Neural progenitor cell (in vitro differentiated cells): Measurements from ENCODE around the gene HTT-AS. TPM values are rescaled to one million over a fixed set of nuclear protein-coding genes. Genes with fewer than 3 reads are reported as not detected.
"Not testable (repeated sequence)": the region's sequence is repeated elsewhere in the genome, so short reads cannot be mapped to it uniquely, and the experiment has no call there.

Experiments
- DNase-seq: peaks from one replicate; pipeline ENCODE4 v3.0.0-alpha.2; 2016; ENCODE audit warnings: low spot score
- H2AFZ ChIP-seq: fragments of 200-600 bp; sonication (generic); replicated peaks from 2 replicates; pipeline ENCODE4 v1.6.1; 2016; ENCODE audit warnings: antibody characterized with exemption
- H3F3A ChIP-seq: fragments of 200-600 bp; sonication (generic); 2 replicates; pipeline ENCODE4 v1.6.1; 2016; ENCODE audit warnings: antibody characterized with exemption, low read depth
- H3K27ac ChIP-seq: fragments of 200-600 bp; sonication (generic); 2 replicates; pipeline ENCODE4 v1.5.1; 2016; ENCODE audit warnings: mild to moderate bottlenecking
- H3K27me3 ChIP-seq: fragments of 200-600 bp; sonication (generic); 2 replicates; pipeline ENCODE4 v1.6.1; 2016; ENCODE audit warnings: mild to moderate bottlenecking, moderate library complexity
- H3K36me3 ChIP-seq: fragments of 200-600 bp; sonication (generic); 2 replicates; pipeline ENCODE4 v1.5.1; 2016
- H3K4me1 ChIP-seq: fragments of 200-600 bp; sonication (generic); 2 replicates; pipeline ENCODE4 v1.6.1; 2016; ENCODE audit warnings: mixed run types
- H3K4me2 ChIP-seq: fragments of 200-600 bp; sonication (generic); 2 replicates; pipeline ENCODE4 v1.6.1; 2016
- H3K4me3 ChIP-seq: fragments of 200-600 bp; sonication (generic); 2 replicates; pipeline ENCODE4 v1.5.1; 2016
- H3K79me2 ChIP-seq: fragments of 200-600 bp; sonication (generic); 2 replicates; pipeline ENCODE4 v1.6.1; 2016; ENCODE audit warnings: low read depth
- H3K9ac ChIP-seq: fragments of 200-600 bp; sonication (generic); 2 replicates; pipeline ENCODE4 v1.6.1; 2016
- H3K9me3 ChIP-seq: fragments of 200-600 bp; sonication (generic); 2 replicates; pipeline ENCODE4 v1.5.1; 2016; ENCODE audit warnings: low read depth
- H4K20me1 ChIP-seq: fragments of 200-600 bp; sonication (generic); 2 replicates; pipeline ENCODE4 v1.6.1; 2016; ENCODE audit warnings: low read depth
- H3K27ac Mint-ChIP-seq: 3 replicates; pipeline ENCODE4 v1.8.0; 2021; ENCODE audit warnings: mixed read lengths
- H3K27me3 Mint-ChIP-seq: 2 replicates; pipeline ENCODE4 v1.8.0; 2022; ENCODE audit warnings: low read depth, mild to moderate bottlenecking, inconsistent platforms, moderate library complexity, mixed read lengths; ENCODE audit not compliant: insufficient read depth
- H3K36me3 Mint-ChIP-seq: 3 replicates; pipeline ENCODE4 v1.8.0; 2021; ENCODE audit warnings: mixed read lengths
- H3K4me1 Mint-ChIP-seq: 3 replicates; pipeline ENCODE4 v1.8.0; 2021; ENCODE audit warnings: mixed read lengths
- H3K4me3 Mint-ChIP-seq: 3 replicates; pipeline ENCODE4 v1.8.0; 2021; ENCODE audit warnings: mild to moderate bottlenecking, moderate library complexity, mixed read lengths
- H3K9me3 Mint-ChIP-seq: 3 replicates; pipeline ENCODE4 v1.8.0; 2020; ENCODE audit warnings: mixed read lengths
- EZH2 ChIP-seq: fragments of 200-600 bp; sonication (generic); IDR thresholded peaks from 2 replicates; pipeline ENCODE4 v1.6.1; 2017; ENCODE audit warnings: antibody characterized with exemption, mild to moderate bottlenecking, moderate library complexity
- EZH2phosphoT487 ChIP-seq: fragments of 200-600 bp; sonication (generic); IDR thresholded peaks from 2 replicates; pipeline ENCODE4 v1.6.1; 2017; ENCODE audit warnings: antibody characterized with exemption
- total RNA-seq: library from RNA; depleted of rRNA; stranded (reverse); fragments of >200 nt; gene quantifications from 2 replicates; pipeline ENCODE4 v1.2.3, GENCODE V29; 2015; ENCODE audit warnings: low replicate concordance
- TF ChIP-seq, protein P1 (sequence below): fragments of 200-600 bp; sonication (generic); IDR thresholded peaks from 2 replicates; pipeline ENCODE4 v1.5.1; 2017; ENCODE audit warnings: antibody characterized with exemption, mild to moderate bottlenecking

The HTT-AS gene
- total RNA-seq, 1 donor from 2014 or later = not detected

GRCh38 chr4:3054169-3054759 is 20.1 kb downstream of the HTT-AS start:
- Histone ChIP-seq H3K4me3 (no peak overlapping the region), H3K9ac (no peak overlapping the region), H3K36me3 (no peaks in the 10 kb centered on the region), H2AFZ (no peak overlapping the region), H3F3A (no peaks in the 10 kb centered on the region), H3K27me3 (no peaks in the 10 kb centered on the region), H3K9me3 (peaks cover 11% of the 10 kb centered on the region), H4K20me1 (no peaks in the 10 kb centered on the region), H3K4me2 (no peak overlapping the region), H3K4me1 (no peaks in the 10 kb centered on the region), H3K27ac (no peak overlapping the region), H3K79me2 (no peaks in the 10 kb centered on the region)
- H3K36me3 Mint-ChIP-seq = peaks cover 2% of the 10 kb centered on the region
- peaks cover 9% of the 10 kb centered on the region for H3K27me3 Mint-ChIP-seq
- peaks cover 38% of the 10 kb centered on the region for H3K9me3 Mint-ChIP-seq
- DNase-seq = no peak
- no peaks in the 10 kb centered on the region for H3K4me1 Mint-ChIP-seq
- TF ChIP-seq, protein P1, sequence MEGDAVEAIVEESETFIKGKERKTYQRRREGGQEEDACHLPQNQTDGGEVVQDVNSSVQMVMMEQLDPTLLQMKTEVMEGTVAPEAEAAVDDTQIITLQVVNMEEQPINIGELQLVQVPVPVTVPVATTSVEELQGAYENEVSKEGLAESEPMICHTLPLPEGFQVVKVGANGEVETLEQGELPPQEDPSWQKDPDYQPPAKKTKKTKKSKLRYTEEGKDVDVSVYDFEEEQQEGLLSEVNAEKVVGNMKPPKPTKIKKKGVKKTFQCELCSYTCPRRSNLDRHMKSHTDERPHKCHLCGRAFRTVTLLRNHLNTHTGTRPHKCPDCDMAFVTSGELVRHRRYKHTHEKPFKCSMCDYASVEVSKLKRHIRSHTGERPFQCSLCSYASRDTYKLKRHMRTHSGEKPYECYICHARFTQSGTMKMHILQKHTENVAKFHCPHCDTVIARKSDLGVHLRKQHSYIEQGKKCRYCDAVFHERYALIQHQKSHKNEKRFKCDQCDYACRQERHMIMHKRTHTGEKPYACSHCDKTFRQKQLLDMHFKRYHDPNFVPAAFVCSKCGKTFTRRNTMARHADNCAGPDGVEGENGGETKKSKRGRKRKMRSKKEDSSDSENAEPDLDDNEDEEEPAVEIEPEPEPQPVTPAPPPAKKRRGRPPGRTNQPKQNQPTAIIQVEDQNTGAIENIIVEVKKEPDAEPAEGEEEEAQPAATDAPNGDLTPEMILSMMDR = no peak
- TF ChIP-seq EZH2 = no peak
- TF ChIP-seq EZH2phosphoT487 = no peak
- H3K27ac Mint-ChIP-seq = no peak overlapping the region
- no peak overlapping the region for H3K4me3 Mint-ChIP-seq

GRCh38 chr4:3051141-3051897 is 23.0 kb downstream of the HTT-AS start:
- H3K27ac ChIP-seq, H3F3A ChIP-seq, H3K4me3 ChIP-seq, H3K36me3 ChIP-seq, H3K27me3 ChIP-seq, H3K36me3 Mint-ChIP-seq, H3K4me1 Mint-ChIP-seq, H3K4me2 ChIP-seq, H3K4me1 ChIP-seq, H3K27me3 Mint-ChIP-seq, DNase-seq, H3K9ac ChIP-seq, H3K27ac Mint-ChIP-seq, H4K20me1 ChIP-seq, H3K79me2 ChIP-seq, H2AFZ ChIP-seq, H3K4me3 Mint-ChIP-seq: not testable (repeated sequence)
- H3K9me3 Mint-ChIP-seq = peaks cover 28% of the 10 kb centered on the region
- peaks cover 11% of the 10 kb centered on the region for H3K9me3 ChIP-seq

DNA sequence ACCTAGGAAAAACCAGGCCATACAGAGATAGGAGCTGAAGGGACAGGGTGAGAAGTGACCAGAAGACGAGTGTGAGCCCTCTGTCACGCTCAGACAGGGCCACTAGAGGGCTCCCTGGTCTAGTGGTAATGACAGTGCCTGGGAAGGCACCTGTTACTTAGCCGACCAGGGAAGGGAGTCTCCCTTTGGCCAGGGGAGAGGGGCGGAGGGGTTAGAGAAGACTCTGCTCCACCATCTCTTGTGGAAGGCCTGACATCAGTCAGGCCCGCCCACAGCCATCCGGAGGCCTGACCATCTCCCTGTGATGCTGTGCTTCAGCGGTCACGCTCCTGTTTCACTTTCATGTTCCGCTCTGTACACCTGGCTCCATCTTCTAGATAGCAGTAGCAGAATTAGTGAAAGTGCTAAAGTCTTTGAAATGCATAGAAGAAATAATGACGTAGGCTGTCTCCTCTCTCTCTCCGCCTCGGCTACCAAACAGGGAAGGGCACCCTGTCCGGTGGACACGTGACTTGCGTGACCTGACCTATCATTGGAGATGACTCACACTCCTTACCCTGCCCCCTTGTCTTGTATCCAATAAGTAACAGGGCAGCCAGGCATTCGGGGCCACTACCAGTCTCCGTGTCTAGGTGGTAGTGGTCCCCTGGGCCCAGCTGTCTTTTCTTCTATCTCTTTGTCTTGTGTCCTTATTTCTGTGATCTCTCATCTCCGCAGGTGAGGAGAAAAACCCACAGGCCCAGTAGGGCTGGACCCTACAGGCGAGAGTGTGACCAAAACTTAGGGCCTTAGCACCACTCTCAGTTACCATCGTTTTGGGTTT is 26.7 kb downstream of the HTT-AS start:
- H3K4me1 ChIP-seq = no peaks in the 10 kb centered on the region
- DNase-seq = peak; percentile 79
- Mint-ChIP-seq H3K4me1 (no peaks in the 10 kb centered on the region), H3K9me3 (peaks cover 8% of the 10 kb centered on the region), H3K36me3 (no peaks in the 10 kb centered on the region), H3K27me3 (peaks cover 4% of the 10 kb centered on the region), H3K4me3 (no peak overlapping the region), H3K27ac (no peak overlapping the region)
- H3F3A ChIP-seq = no peaks in the 10 kb centered on the region
- H3K4me2 ChIP-seq = no peak overlapping the region
- H3K36me3 ChIP-seq = no peaks in the 10 kb centered on the region
- no peaks in the 10 kb centered on the region for H4K20me1 ChIP-seq
- H3K79me2 ChIP-seq = no peaks in the 10 kb centered on the region
- H3K27me3 ChIP-seq = no peaks in the 10 kb centered on the region
- no peak overlapping the region for H2AFZ ChIP-seq
- no peak overlapping the region for H3K9ac ChIP-seq
- no peak overlapping the region for H3K4me3 ChIP-seq
- no peaks in the 10 kb centered on the region for H3K9me3 ChIP-seq
- TF ChIP-seq EZH2 (no peak), EZH2phosphoT487 (no peak)
- TF ChIP-seq, protein P1 = peak; percentile 80
- no peak overlapping the region for H3K27ac ChIP-seq
